Measurements from ENCODE around the gene SLX9.

- TF ChIP-seq BHLHE40 (IDR thresholded peaks at IDR 0.05; ENCODE audit: borderline replicate concordance), result no peak
- no peak for TF ChIP-seq CTBP1 (IDR thresholded peaks at IDR 0.05; ENCODE audit: borderline replicate concordance)
Observed at GRCh38 chr21:44947111-44947929, 7.5 kb downstream of the SLX9 start.
